GM19240 (cell line): ENCODE data around the gene EEFSEC.

Source experiments
- DNase-seq: peaks from one replicate; pipeline ENCODE4 v3.0.0; 2011; ENCODE audit warnings: low spot score; ENCODE audit not compliant: insufficient read length

Gene EEFSEC

DNA sequence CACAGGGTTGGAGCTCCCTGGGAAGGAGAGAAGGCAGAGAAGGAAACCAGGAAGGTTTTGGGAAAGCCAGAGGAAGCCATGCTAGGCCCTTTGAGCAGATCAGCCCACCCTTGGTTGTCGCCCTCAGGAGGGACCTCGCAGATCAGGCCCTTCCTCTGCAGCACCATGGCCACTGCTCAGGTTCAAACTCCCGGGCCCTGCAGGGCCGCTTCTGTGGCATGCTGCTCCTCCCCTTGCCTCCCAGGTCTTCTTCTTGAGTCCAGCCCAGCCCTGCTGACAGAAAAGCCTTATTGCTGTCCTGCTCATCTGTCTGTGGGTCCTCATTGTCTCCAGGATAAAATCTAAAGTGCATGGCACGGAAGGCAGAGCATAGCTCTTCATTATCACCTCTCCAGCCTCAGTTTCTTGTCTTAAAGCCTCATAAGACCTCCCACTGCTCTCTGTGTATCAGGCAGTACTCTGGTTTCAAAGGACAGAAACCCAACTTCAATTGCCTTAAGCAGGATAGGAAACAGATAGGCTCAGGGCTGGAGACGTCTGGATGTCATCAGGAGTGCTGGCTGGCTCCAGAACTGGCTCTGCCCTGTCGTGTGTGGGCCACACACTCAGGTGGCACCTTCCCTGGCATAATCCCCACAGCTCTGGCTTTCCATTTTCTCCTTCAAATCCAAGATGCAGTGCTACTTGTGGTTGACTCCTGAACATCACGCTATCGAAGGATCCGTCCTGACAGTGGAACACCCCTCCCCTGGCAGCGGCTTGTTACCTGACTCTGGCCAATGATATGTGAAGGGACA lies 118.5 kb downstream of the EEFSEC start:
- DNase-seq: no peak

DNA sequence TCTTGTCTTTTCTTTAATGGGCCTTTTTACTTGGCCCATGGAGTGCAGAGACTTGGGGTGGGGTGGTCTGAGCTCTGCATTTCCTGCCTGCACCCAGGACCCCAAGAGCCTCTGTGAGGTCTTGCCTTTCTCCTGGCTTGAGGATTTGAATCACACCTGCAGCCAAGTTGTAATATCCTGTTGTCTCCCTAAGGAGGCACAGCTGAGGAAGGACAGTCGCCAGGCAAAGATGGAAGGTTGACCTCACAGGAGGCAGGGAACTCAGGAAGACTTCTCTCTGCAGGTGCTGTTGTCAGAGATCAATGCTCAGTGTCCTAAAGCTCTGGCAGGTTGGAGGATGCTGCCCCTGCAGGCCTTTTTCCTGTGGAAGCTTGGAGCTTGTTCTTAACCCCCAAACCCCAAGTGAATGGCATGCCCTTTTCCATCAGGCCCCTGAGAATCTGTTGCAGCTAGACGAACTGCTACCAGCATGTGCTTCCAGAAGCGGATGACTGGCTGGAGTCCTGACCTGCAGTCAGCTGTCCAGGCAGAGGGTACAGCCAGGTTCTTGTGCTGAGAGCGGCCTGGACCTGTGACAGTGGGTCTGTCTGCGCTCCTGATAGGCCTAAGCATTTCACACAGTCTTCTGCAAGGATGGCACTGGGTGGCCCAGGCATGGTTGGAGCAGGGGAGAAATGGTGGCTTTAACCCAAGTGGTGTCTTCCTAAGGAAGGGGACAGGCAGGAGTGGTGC lies 120.0 kb downstream of the EEFSEC start:
- no peak for DNase-seq

DNA sequence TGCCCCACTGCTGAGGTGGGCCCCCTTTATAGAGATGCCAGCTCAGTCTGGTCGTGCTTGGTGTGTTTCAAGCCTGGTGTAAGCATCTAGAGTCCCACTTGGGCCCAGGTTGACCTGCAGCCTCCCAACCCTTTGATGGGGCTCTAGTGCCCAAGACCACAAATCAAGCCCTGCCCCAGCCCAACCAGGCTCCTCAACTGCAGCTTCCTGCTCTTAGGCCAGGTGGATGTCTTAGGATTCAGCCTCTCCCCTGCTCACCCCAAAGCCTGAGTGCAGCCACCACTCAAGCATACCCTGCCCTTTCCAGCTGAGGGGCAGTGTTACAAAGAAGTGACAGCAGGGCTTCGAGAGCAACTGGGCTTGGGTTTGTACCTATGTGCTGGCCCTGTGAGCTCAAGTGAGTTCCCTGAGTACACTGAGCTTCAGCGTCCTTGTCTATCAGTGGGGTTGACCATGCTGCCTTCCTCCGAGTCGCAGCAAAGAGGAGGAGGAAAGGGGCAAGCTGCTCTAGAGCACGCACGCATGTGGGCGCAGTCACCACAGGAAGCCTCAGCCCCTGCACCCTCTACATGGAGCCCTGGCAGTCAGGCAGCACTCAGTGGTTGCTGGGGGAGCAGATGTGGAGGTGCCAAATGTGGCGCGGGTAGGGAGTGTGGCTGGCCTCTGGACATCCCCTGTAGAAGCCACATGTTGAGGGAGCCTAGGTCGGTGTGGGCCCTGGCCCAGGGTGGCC lies 120.7 kb downstream of the EEFSEC start:
- DNase-seq: no peak

DNA sequence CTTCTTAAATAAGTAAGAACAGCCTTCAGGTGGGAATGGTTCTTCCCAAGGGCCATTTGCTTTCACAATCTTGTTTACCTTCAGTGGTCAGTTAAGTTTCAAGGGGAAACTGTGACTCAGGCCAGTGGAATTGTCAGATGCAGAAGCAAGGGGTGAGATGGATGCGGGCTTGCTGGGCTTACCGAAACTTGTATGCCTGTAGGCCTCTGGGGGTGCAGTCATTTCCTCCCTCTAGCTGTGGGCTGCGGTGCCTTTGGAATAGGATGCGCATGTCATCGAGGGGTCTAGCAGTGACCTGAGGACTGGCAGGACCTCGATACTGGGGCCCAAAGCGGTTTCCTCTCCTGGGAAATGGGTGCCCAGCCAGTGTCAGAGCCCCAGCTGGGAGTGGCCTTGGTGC lies 121.6 kb downstream of the EEFSEC start:
- no peak for DNase-seq

DNA sequence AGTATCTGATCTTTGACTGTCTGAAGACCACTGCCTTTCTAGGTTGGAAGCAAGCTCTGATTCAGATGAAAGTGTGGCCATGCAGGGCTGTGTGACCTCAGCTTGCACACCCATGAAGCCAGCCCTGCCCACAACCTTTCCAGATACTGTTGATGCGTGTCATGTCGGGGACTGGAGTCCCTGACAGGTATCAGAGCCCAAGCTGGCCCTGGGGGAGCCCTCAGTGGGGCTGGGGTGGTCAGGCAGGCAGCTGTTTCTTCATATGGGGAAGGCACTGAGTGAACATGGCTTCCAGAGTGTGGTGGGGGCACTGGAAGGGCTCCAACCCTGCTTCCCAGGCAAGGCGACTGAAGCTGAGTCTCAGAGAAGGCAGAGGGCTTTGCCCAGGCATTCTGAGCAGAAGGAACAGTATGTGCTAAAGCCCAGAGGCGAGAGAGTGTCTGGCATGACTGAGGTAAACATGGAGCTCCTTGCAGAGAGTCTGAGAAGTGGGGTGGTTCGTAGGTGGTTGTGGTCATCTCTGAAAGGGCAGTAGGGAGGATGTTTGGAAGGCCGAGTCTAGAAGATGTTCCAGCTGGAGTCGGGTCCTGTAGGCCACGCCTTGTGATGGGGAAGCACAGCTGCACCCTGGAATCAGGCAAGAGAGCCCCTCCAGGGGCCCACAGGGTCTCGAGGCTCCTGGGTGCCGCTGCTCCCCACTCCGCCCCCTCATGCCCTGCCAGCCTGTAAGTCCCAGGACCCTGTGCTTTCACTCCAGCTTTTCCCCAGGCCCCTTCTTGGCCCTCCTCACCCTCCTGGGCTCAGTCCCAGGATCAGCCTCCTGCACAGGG lies 122.2 kb downstream of the EEFSEC start:
- DNase-seq: no peak

- no peak for DNase-seq
Observed at GRCh38 chr3:128276146-128276435, 122.8 kb downstream of the EEFSEC start.

- no peak for DNase-seq
Observed at GRCh38 chr3:128276577-128277183, 123.4 kb downstream of the EEFSEC start.

GRCh38 chr3:128277378-128278069 lies 124.2 kb downstream of the EEFSEC start:
- no peak for DNase-seq

- DNase-seq: no peak
Observed at GRCh38 chr3:128278130-128278529, 124.8 kb downstream of the EEFSEC start.

DNA sequence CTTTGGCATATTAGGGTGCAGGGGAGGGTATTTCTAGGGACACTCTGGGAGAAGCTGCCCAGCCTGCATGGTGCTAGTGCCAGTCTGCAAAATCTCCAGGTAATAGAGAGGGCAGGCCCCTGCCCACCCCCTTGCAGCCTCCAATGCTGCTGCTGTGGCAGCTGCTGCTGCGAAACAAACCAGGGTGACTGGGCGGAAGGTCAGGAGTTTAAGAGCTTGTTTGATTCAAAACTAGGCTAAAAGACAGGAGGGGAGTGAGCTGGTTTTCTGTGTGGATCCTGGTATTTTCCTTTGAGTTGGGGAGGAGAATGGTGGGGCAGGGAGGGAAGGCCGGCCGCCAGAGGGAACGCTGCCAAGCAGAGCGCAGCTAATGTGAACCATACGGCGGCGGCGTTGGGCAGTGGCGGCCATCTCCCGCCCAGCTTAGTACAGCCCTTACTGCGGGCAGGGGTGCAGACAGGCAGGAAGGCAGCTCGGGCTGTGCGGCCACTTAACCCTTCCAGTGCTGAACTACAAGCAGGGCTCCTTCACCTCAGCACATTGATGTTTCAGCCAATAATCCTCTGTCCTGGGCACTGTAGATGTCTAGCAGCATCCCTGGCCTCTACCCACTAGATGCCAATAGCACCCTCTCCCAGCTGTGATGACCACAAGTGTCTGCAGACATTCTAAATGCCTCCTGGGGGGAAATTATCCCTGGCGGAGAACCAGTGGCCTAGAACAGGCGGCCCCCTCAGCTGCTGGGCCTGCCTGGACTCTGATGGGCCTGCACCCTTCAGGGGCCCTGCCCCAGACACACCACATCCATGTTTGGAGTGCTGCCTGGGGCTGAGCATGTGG lies 125.7 kb downstream of the EEFSEC start:
- no peak for DNase-seq

GRCh38 chr3:128279601-128279880 lies 126.3 kb downstream of the EEFSEC start:
- DNase-seq: no peak

GRCh38 chr3:128280481-128281052 lies 127.3 kb downstream of the EEFSEC start:
- no peak for DNase-seq

GRCh38 chr3:128281056-128281455 lies 127.8 kb downstream of the EEFSEC start:
- DNase-seq: no peak

DNA sequence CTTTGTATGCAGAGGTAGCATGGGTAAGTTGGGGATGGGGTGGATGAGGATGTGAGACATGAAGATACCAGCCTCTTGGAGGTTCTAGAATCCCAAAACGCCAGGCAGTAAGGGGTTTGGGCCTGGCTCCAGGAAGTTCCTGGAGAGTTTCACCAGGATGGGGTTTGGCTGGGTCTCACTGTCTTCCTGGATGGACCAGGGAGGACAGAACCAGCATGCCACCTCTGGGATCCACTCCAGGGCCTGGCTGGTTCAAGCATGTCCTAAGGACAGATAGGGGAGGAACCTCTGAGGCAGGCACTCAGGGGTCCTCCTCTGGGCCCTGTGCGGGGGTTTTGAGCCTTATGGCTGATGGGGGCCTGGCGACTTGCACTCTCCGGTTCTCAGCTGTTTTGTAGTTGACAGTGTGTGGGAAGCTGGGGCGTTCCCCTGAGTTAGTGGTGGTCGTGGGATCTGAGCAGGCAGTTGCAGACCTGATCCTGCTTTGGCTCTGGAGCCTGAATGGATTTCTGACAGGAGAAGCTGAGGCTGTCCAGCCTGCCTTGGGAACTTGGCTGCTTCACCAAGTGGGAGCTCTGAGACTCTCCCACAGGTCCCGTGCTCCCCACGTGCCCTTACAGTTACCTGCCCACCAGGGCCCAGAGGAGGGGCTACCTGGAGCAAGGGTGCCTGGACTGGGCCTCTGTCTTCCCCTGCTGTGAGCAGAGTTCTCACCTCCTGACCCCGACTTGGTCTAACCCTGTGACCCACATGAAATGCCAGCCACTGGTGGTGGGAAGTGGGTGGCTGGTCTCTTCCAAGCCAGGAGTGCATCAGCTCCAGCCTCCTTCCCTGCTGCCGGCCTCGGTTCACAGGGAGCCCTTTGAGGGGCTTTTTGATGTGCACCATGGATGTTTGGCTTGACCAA lies 128.4 kb downstream of the EEFSEC start:
- no peak for DNase-seq

GRCh38 chr3:128282380-128283196 lies 129.3 kb downstream of the EEFSEC start:
- DNase-seq: no peak

DNA sequence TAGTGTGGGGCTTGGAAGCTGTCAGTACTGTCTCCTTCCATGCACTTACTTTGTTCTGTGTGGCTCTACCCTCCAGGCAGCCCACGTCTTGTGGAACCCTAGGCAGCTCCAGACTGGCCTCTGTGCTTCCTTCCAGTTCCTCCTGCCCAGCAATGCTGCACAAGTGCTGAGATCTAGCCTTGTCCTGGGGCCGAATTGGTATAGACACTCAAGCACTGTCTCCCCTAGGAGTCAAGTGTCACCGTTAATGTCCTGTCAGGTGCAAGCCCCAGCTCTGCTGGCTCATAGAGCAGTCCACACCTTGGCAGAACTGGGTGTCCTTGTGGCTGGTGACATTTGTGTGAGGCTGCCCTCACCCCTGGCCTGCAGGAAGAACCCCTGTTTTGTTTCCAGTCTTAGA lies 130.1 kb downstream of the EEFSEC start:
- DNase-seq: no peak
